H1 (cell line): Measurements from ENCODE around the gene CHDH. TPM values are rescaled to one million over a fixed set of nuclear protein-coding genes. Genes with fewer than 3 reads are reported as not detected.

Experiments
- CTCF ChIA-PET: fragments of 300-600 bp; sonication (Branson Sonifier 250); formaldehyde crosslinking; loops from one replicate; lab custom pipeline; 2021; ENCODE audit not compliant: partially characterized antibody; lab: Charles Lee
- POLR2A ChIA-PET: fragments of 300-600 bp; sonication (Branson Sonifier 250); formaldehyde crosslinking; loops from one replicate; lab custom pipeline; 2021; ENCODE audit warnings: inconsistent platforms; ENCODE audit not compliant: partially characterized antibody; lab: Charles Lee
- DNase-seq, 2 experiments: peaks; one replicate each; pipeline versions ENCODE4 v3.0.0 to v3.0.0-alpha.2; 2010 to 2022; ENCODE audit warnings: low spot score in 2 of 2, low read depth in 1 of 2, mixed read lengths in 1 of 2
- FAIRE-seq: peaks from 2 replicates; lab custom pipeline; 2011; peaks lifted over from hg19 to GRCh38; lab: Jason Lieb, UNC
- H2AFZ ChIP-seq: 2 replicates; pipeline ENCODE4 v1.8.1; 2012; ENCODE audit warnings: low read length, inconsistent platforms
- H2AK5ac ChIP-seq: 2 replicates; pipeline ENCODE4 v1.6.1; 2013; ENCODE audit warnings: low read depth, low read length
- H2BK120ac ChIP-seq: replicated peaks from 2 replicates; pipeline ENCODE3; 2013; ENCODE audit warnings: low read depth, low read length, inconsistent platforms
- H2BK12ac ChIP-seq: 2 replicates; pipeline ENCODE4 v1.6.1; 2013; ENCODE audit warnings: low read depth, low read length
- H2BK15ac ChIP-seq: 2 replicates; pipeline ENCODE4 v1.6.1; 2013; ENCODE audit warnings: low read length
- H2BK20ac ChIP-seq: 2 replicates; pipeline ENCODE4 v1.6.1; 2013; ENCODE audit warnings: low read length
- H2BK5ac ChIP-seq: 2 replicates; pipeline ENCODE4 v1.6.1; 2013; ENCODE audit warnings: low read depth, low read length
- H3K14ac ChIP-seq: 2 replicates; pipeline ENCODE4 v1.6.1; 2013; ENCODE audit warnings: inconsistent platforms; ENCODE audit not compliant: insufficient read length
- H3K18ac ChIP-seq: 2 replicates; pipeline ENCODE4 v1.6.1; 2013; ENCODE audit warnings: low read length; ENCODE audit errors: extremely low read depth
- H3K23ac ChIP-seq: 2 replicates; pipeline ENCODE4 v1.6.1; 2013; ENCODE audit warnings: inconsistent platforms; ENCODE audit not compliant: insufficient read length
- H3K23me2 ChIP-seq: 2 replicates; pipeline ENCODE4 v1.6.1; 2013; ENCODE audit warnings: low read depth, low read length
- H3K27ac ChIP-seq: 2 replicates; pipeline ENCODE4 v1.6.1; 2011; ENCODE audit warnings: low read depth, low read length, inconsistent platforms
- H3K27me3 ChIP-seq, 4 experiments: replicated peaks in 1 of 4; 1 replicate in 1 of 4; 2 replicates in 3 of 4; pipeline versions ENCODE4 v1.6.1 to v1.8.1; 2011 to 2013; ENCODE audit warnings: low read length in 3 of 4, mild to moderate bottlenecking in 3 of 4, inconsistent platforms in 2 of 4, mixed read lengths in 2 of 4, moderate library complexity in 1 of 4; ENCODE audit not compliant: control insufficient read depth in 3 of 4, insufficient read depth in 3 of 4; ENCODE audit errors: extremely low read depth in 1 of 4
- H3K36me3 ChIP-seq, 4 experiments: 2 replicates each; pipeline versions ENCODE4 v1.6.1 to v1.8.1; 2011 to 2013; ENCODE audit warnings: mild to moderate bottlenecking in 4 of 4, low read length in 3 of 4, moderate library complexity in 2 of 4, control low read depth in 1 of 4, inconsistent platforms in 1 of 4; ENCODE audit not compliant: insufficient read depth in 4 of 4, control insufficient read depth in 2 of 4
- H3K4ac ChIP-seq: replicated peaks from 2 replicates; pipeline ENCODE3; 2013; ENCODE audit warnings: low read length, low read depth, mixed read lengths, inconsistent platforms; ENCODE audit not compliant: insufficient read length
- H3K4me1 ChIP-seq, 4 experiments: replicated peaks in 1 of 4; 1 replicate in 1 of 4; 2 replicates in 3 of 4; pipeline versions ENCODE4 v1.6.1 to v1.8.1; 2011 to 2013; ENCODE audit warnings: low read length in 3 of 4, inconsistent platforms in 2 of 4, mixed read lengths in 1 of 4; ENCODE audit not compliant: insufficient read depth in 4 of 4, control insufficient read depth in 3 of 4
- H3K4me2 ChIP-seq, 2 experiments: 2 replicates each; pipeline versions ENCODE4 v1.6.1 to v1.8.1; 2011 to 2013; ENCODE audit warnings: low read depth in 2 of 2, low read length in 2 of 2, control low read depth in 1 of 2, inconsistent platforms in 1 of 2, mild to moderate bottlenecking in 1 of 2; ENCODE audit not compliant: insufficient read depth in 1 of 2
- H3K4me3 ChIP-seq, 4 experiments: fragments of 200-600, 300-600 bp in 1 of 4; sonication (generic), shearing (Covaris generic), sonication (Bioruptor Twin) in 1 of 4; 2 replicates each; pipeline versions ENCODE4 v1.5.1 to v1.8.1; 2011 to 2016; ENCODE audit warnings: low read length in 4 of 4, low read depth in 3 of 4, control low read depth in 2 of 4, inconsistent platforms in 2 of 4, mild to moderate bottlenecking in 2 of 4, mixed read lengths in 1 of 4, moderate library complexity in 1 of 4; ENCODE audit not compliant: insufficient read depth in 2 of 4; ENCODE audit errors: extremely low read depth in 1 of 4
- H3K56ac ChIP-seq: replicated peaks from 2 replicates; pipeline ENCODE3; 2013; ENCODE audit warnings: low read depth, mild to moderate bottlenecking, mixed read lengths, low read length, inconsistent platforms; ENCODE audit not compliant: insufficient read length
- H3K79me1 ChIP-seq: 2 replicates; pipeline ENCODE4 v1.6.1; 2013; ENCODE audit warnings: low read depth, low read length, control low read depth
- H3K79me2 ChIP-seq, 2 experiments: 2 replicates each; pipeline versions ENCODE4 v1.6.1 to v1.8.1; 2012 to 2013; ENCODE audit warnings: low read length in 2 of 2, mild to moderate bottlenecking in 2 of 2, inconsistent platforms in 1 of 2; ENCODE audit not compliant: insufficient read depth in 2 of 2, control insufficient read depth in 1 of 2
- H3K9ac ChIP-seq, 4 experiments: replicated peaks in 1 of 4; 1 replicate in 1 of 4; 2 replicates in 3 of 4; pipeline versions ENCODE4 v1.6.1 to v1.8.1; 2011 to 2013; ENCODE audit warnings: low read depth in 3 of 4, low read length in 3 of 4, control low read depth in 2 of 4, mild to moderate bottlenecking in 2 of 4, moderate library complexity in 2 of 4, inconsistent platforms in 1 of 4; ENCODE audit errors: extremely low read depth in 1 of 4
- H3K9me3 ChIP-seq, 2 experiments: 2 replicates each; pipeline versions ENCODE4 v1.6.1 to v1.8.1; 2012 to 2013; ENCODE audit warnings: mild to moderate bottlenecking in 2 of 2, moderate library complexity in 2 of 2, control low read depth in 1 of 2, inconsistent platforms in 1 of 2, low read depth in 1 of 2, low read length in 1 of 2, mixed read lengths in 1 of 2; ENCODE audit not compliant: insufficient read depth in 2 of 2
- H4K20me1 ChIP-seq, 2 experiments: replicated peaks in 1 of 2; 2 replicates each; pipeline versions ENCODE3 to v1.8.1; 2011 to 2013; ENCODE audit warnings: inconsistent platforms in 2 of 2, low read length in 2 of 2, mild to moderate bottlenecking in 1 of 2; ENCODE audit not compliant: insufficient read depth in 2 of 2, control insufficient read depth in 1 of 2
- H4K5ac ChIP-seq: 2 replicates; pipeline ENCODE4 v1.6.1; 2013; ENCODE audit warnings: low read length, low read depth, mixed read lengths, inconsistent platforms; ENCODE audit not compliant: insufficient read length
- H4K8ac ChIP-seq: 2 replicates; pipeline ENCODE4 v1.8.0; 2013; ENCODE audit warnings: mild to moderate bottlenecking, moderate library complexity, low read length, inconsistent platforms; ENCODE audit not compliant: insufficient read depth; ENCODE audit errors: extremely low read depth
- H4K91ac ChIP-seq: replicated peaks from 2 replicates; pipeline ENCODE3; 2013; ENCODE audit warnings: low read length, mixed read lengths, inconsistent platforms; ENCODE audit not compliant: insufficient read length
- CEBPB ChIP-seq: IDR thresholded peaks from 2 replicates; pipeline ENCODE4 v1.6.1; 2012; ENCODE audit warnings: low read depth, low read length
- E2F6 ChIP-seq: IDR thresholded peaks from 2 replicates; pipeline ENCODE4 v1.6.1; 2012; ENCODE audit warnings: inconsistent platforms
- EP300 ChIP-seq, 2 experiments: IDR thresholded peaks; 1 replicate in 1 of 2; 2 replicates in 1 of 2; pipeline ENCODE4 v1.6.1; 2011 to 2012; ENCODE audit warnings: low read depth in 2 of 2, low read length in 2 of 2, mild to moderate bottlenecking in 2 of 2, borderline replicate concordance in 1 of 2, inconsistent platforms in 1 of 2, moderate library complexity in 1 of 2
- GABPA ChIP-seq: IDR thresholded peaks from 2 replicates; pipeline ENCODE4 v1.6.1; 2011; ENCODE audit warnings: mild to moderate bottlenecking, low read length, moderate library complexity, borderline replicate concordance; ENCODE audit not compliant: insufficient read depth
- KDM5A ChIP-seq: fragments of 200-600 bp; IDR thresholded peaks from 2 replicates; pipeline ENCODE4 v1.7.1; 2012; ENCODE audit warnings: mild to moderate bottlenecking, low read length, inconsistent platforms, mixed read lengths
- SIN3A ChIP-seq, 2 experiments: IDR thresholded peaks in 1 of 2; conservative IDR thresholded peaks in 1 of 2; 2 replicates each; pipeline ENCODE4 v1.6.1; 2011 to 2012; ENCODE audit warnings: low read length in 2 of 2, improper control_type of control experiment in 1 of 2, low read depth in 1 of 2, mild to moderate bottlenecking in 1 of 2
- SP4 ChIP-seq: IDR thresholded peaks from 2 replicates; pipeline ENCODE4 v1.6.1; 2012; ENCODE audit warnings: low read length, inconsistent platforms
- SRF ChIP-seq: IDR thresholded peaks from 2 replicates; pipeline ENCODE4 v1.6.1; 2011; ENCODE audit warnings: mild to moderate bottlenecking, low read depth, low read length, moderate library complexity
- WGBS, 2 experiments: shearing (Covaris generic) in 1 of 2; methylation state at CpG; one replicate each; pipeline versions ENCODE4 v1.1.6 to v1.1.7; 2013 to 2015; ENCODE audit warnings: low lambda C conversion rate in 2 of 2, mixed read lengths in 2 of 2, inconsistent platforms in 1 of 2, low coverage in 1 of 2, missing lambda C conversion rate in 1 of 2; ENCODE audit not compliant: insufficient replicate concordance in 2 of 2, insufficient coverage in 1 of 2, insufficient read length in 1 of 2; ENCODE audit errors: extremely low coverage in 1 of 2, missing lambda C conversion rate in 1 of 2; 5-methylcytosine and 5-hydroxymethylcytosine counted together
- polyA plus RNA-seq, 7 experiments: library from polyadenylated mRNA; depleted of rRNA in 3 of 7; stranded (reverse) in 5 of 7; unstranded in 2 of 7; fragments of >200 nt in 5 of 7; fragments of 200-250 nt in 2 of 7; gene quantifications; 1 replicate in 5 of 7; 2 replicates in 1 of 7; 4 replicates in 1 of 7; pipeline versions ENCODE4 v1.2.1 to v1.2.3, GENCODE V29; 2011 to 2013; ENCODE audit warnings: missing spikeins in 2 of 7, mixed read lengths in 2 of 7
- total RNA-seq: library from RNA; stranded (reverse); fragmentation: NEBNext Ultra II Directional; extraction: Animal tissue kit (Norgen Biotek cat#: 25700); gene quantifications from 2 replicates; pipeline ENCODE4 v1.2.1, GENCODE V29; 2021
- TF ChIP-seq, protein P1 (sequence below): IDR thresholded peaks from 2 replicates; pipeline ENCODE4 v1.6.1; 2011; ENCODE audit warnings: low read depth, mild to moderate bottlenecking, low read length; ENCODE audit not compliant: insufficient read depth

CHDH gene
- total and polyA plus RNA-seq, 2 of the 8 experiments (the other 6 are each of a cell fraction or from before 2014, with no cell fraction given) = 4.9 to 10.3 TPM

GRCh38 chr3:53823026-53823955 is 22.9 kb downstream of the CHDH start:
- no peak overlapping the region for H2AFZ ChIP-seq
- peak in 1 of 2 experiments; percentile 72 for DNase-seq
- TF ChIP-seq E2F6 (no peak), SIN3A (conservative IDR thresholded peaks at IDR 0.05 in 1 of 2, IDR thresholded peaks at IDR 0.05 in 1 of 2; ENCODE audit: low read depth in 1 of 2, low read length in 2 of 2) (no peak), SP4 (no peak), KDM5A (no peak), EP300 (IDR thresholded peaks at IDR 0.05; ENCODE audit: borderline replicate concordance in 1 of 2, low read depth in 2 of 2, low read length in 2 of 2) (no peak), CEBPB (no peak), GABPA (no peak), SRF (no peak)
- TF ChIP-seq, protein P1, sequence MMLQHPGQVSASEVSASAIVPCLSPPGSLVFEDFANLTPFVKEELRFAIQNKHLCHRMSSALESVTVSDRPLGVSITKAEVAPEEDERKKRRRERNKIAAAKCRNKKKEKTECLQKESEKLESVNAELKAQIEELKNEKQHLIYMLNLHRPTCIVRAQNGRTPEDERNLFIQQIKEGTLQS = no peak

More at GRCh38 chr3:53823026-53823955, 22.9 kb downstream of the CHDH start:
- peaks cover 6 to 23% (median 13%) of the 10 kb centered on the region in 4 experiments; a peak in 7 of 8 replicates for H3K36me3 ChIP-seq
- H4K20me1 ChIP-seq = peaks cover 3% of the 10 kb centered on the region in 2 experiments
- H3K27me3 ChIP-seq = no peaks in the 10 kb centered on the region
- ChIA-PET POLR2A (interaction anchor here (1.4 kb wide), 1 partner anchor 21 kb away, joined by 3 read pairs; no protein-coding TSS in a partner anchor), CTCF (interaction anchor here (0.6 to 2.0 kb wide), 6 partner anchors 10 to 57 kb away, joined by 3 to 8 read pairs (median 3); no protein-coding TSS in a partner anchor)
- H2BK12ac ChIP-seq = no peak overlapping the region
- no peak overlapping the region for H4K8ac ChIP-seq
- no peak overlapping the region; a peak in 1 of 7 replicates for H3K9ac ChIP-seq
- no peaks in the 10 kb centered on the region for H3K9me3 ChIP-seq
- no peak overlapping the region for H4K91ac ChIP-seq
- no peaks in the 10 kb centered on the region for H3K79me1 ChIP-seq
- H2BK5ac ChIP-seq = no peak overlapping the region
- H3K23me2 ChIP-seq = no peaks in the 10 kb centered on the region; the same call in 1 of the 2 replicates
- H3K27ac ChIP-seq = no peak overlapping the region
- peaks cover 0 to 3% (median 1%) of the 10 kb centered on the region in 4 experiments; a peak in 1 of 7 replicates for H3K4me1 ChIP-seq
- no peak overlapping the region for H2BK15ac ChIP-seq
- H3K4me2 ChIP-seq = no peak overlapping the region
- H3K56ac ChIP-seq = no peak overlapping the region
- no peak overlapping the region for H2AK5ac ChIP-seq
- H3K4me3 ChIP-seq = no peak overlapping the region
- no peak overlapping the region for H2BK120ac ChIP-seq
- no peak overlapping the region for H3K4ac ChIP-seq
- H3K23ac ChIP-seq = no peak overlapping the region
- H3K79me2 ChIP-seq = no peaks in the 10 kb centered on the region
- no peak overlapping the region for H2BK20ac ChIP-seq
- no peak overlapping the region for H4K5ac ChIP-seq
- no peak for FAIRE-seq
- H3K14ac ChIP-seq = no peak overlapping the region
- H3K18ac ChIP-seq = no peak overlapping the region
- 96% methylated on average over 48 of the region's 67 CpGs; no CpG with 5 or more reads in 1 of the 2 experiments for WGBS, 2 experiments
